Testis (tissue), 3 donors: ENCODE measurements around the gene POLR2F. TPM values are rescaled to one million over a fixed set of nuclear protein-coding genes. Genes with fewer than 3 reads are reported as not detected.

Source experiments
- DNase-seq: peaks from one replicate; pipeline ENCODE4 v3.0.0-alpha.2; 2019
- H3K27ac ChIP-seq, 2 donors: fragments of 200-600 bp; sonication (generic); one replicate each; pipeline ENCODE4 v1.5.1; 2019
- H3K27me3 ChIP-seq: fragments of 200-600 bp; sonication (generic); one replicate; pipeline ENCODE4 v1.5.1; 2019
- H3K36me3 ChIP-seq: fragments of 200-600 bp; sonication (generic); one replicate; pipeline ENCODE4 v1.5.1; 2017; ENCODE audit warnings: low read depth; ENCODE audit errors: missing control alignments
- H3K4me1 ChIP-seq: fragments of 200-600 bp; sonication (generic); one replicate; pipeline ENCODE4 v1.5.1; 2019
- H3K4me3 ChIP-seq, 2 donors: fragments of 200-600 bp; sonication (generic); one replicate each; pipeline ENCODE4 v1.5.1; 2017 to 2019
- H3K9me3 ChIP-seq: fragments of 200-600 bp; sonication (generic); one replicate; pipeline ENCODE4 v1.5.1; 2017
- CTCF ChIP-seq, 3 experiments: fragments of 450-650 bp in 2 of 3; fragments of 200-600 bp in 1 of 3; sonication (generic) in 1 of 3; IDR thresholded peaks; one replicate each; pipeline ENCODE4 v1.5.1; 2016 to 2019; ENCODE audit warnings: antibody characterized with exemption in 3 of 3, mild to moderate bottlenecking in 2 of 3, moderate library complexity in 1 of 3
- POLR2A ChIP-seq: fragments of 450-650 bp; IDR thresholded peaks from one replicate; pipeline ENCODE4 v1.6.1; 2017; ENCODE audit warnings: antibody characterized with exemption, mild to moderate bottlenecking, moderate library complexity
- WGBS, 2 donors: methylation state at CpG; one replicate each; pipeline ENCODE4 v1.1.5; 2018; 5-methylcytosine and 5-hydroxymethylcytosine counted together
- intact Hi-C: fragments of 100-400 bp; cut with DNase I; formaldehyde crosslinking; loops from one replicate; pipeline ENCODE4 v1.15.1; 2023; ENCODE audit warnings: low total_unique reads
- polyA plus RNA-seq: library from polyadenylated mRNA; stranded (reverse); fragments of 350-450 nt; fragmentation: Illumina TruSeq; extraction: RNeasy Lipid Tissue Mini Kit (QIAGEN cat#74804); gene quantifications from one replicate; pipeline ENCODE4 v1.2.3, GENCODE V29; 2014; ENCODE audit warnings: low read depth, low replicate concordance; ENCODE audit not compliant: insufficient read depth
- total RNA-seq, 2 donors: library from RNA; depleted of rRNA; stranded (reverse); fragments of >200 nt; gene quantifications; one replicate each; pipeline ENCODE4 v1.2.3, GENCODE V29; 2016

Gene POLR2F
- total and polyA plus RNA-seq, 3 donors from 2014 or later, result 88.7 to 137 (median 107) TPM

GRCh38 chr22:37906364-37907008, 47.0 kb upstream of the POLR2F start:
- TF ChIP-seq CTCF (IDR thresholded peaks at IDR 0.05), result no peak
- no peak for TF ChIP-seq POLR2A
- intact Hi-C loops, result no loop called here

GRCh38 chr22:37907036-37907954, 46.2 kb upstream of the POLR2F start:
- H3K27me3 ChIP-seq, result no peaks in the 10 kb centered on the region
- no peak for TF ChIP-seq POLR2A
- no peak for TF ChIP-seq CTCF (IDR thresholded peaks at IDR 0.05)
- peak overlapping the region; percentile 64 to 72 for H3K4me3 ChIP-seq
- intact Hi-C loops, result no loop called here
- 38 to 48% methylated on average over 7 to 17 of the region's 19 CpGs for WGBS, 2 donors
- peak overlapping the region; percentile 67 to 86 for H3K27ac ChIP-seq
- H3K4me1 ChIP-seq, result peaks cover 28% of the 10 kb centered on the region
- H3K36me3 ChIP-seq, result no peaks in the 10 kb centered on the region
- no peaks in the 10 kb centered on the region for H3K9me3 ChIP-seq
- DNase-seq, result no peak

More at GRCh38 chr22:37906364-37907008, 47.0 kb upstream of the POLR2F start:
- peak overlapping the region; percentile 67 to 86 for H3K27ac ChIP-seq
- 0 to 1% methylated on average over 4 to 46 of the region's 75 CpGs for WGBS, 2 donors
- peak overlapping the region; percentile 64 to 72 for H3K4me3 ChIP-seq
- H3K4me1 ChIP-seq, result peaks cover 28% of the 10 kb centered on the region
- H3K27me3 ChIP-seq, result no peaks in the 10 kb centered on the region
- H3K9me3 ChIP-seq, result no peaks in the 10 kb centered on the region
- DNase-seq, result peak; percentile 24
- H3K36me3 ChIP-seq, result no peaks in the 10 kb centered on the region

- intact Hi-C loops, result no loop called here
- no peak for DNase-seq
- Histone ChIP-seq H3K36me3 (no peaks in the 10 kb centered on the region), H3K27me3 (no peaks in the 10 kb centered on the region), H3K4me3 (no peak overlapping the region), H3K9me3 (no peaks in the 10 kb centered on the region), H3K4me1 (peaks cover 28% of the 10 kb centered on the region), H3K27ac (no peak overlapping the region)
- TF ChIP-seq POLR2A, result no peak
- no peak for TF ChIP-seq CTCF (IDR thresholded peaks at IDR 0.05)
- WGBS, 2 donors, result 55 to 89% methylated on average over 7 of the region's 7 CpGs
Measured at GRCh38 chr22:37909766-37910165, 43.7 kb upstream of the POLR2F start.

- H3K27ac ChIP-seq, result peak overlapping the region in 1 of 2 donors; percentile 50
- peaks cover 23% of the 10 kb centered on the region for H3K4me1 ChIP-seq
- H3K36me3 ChIP-seq, result no peaks in the 10 kb centered on the region
- no peak for DNase-seq
- no peaks in the 10 kb centered on the region for H3K27me3 ChIP-seq
- intact Hi-C loops, result no loop called here
- WGBS, 2 donors, result 68 to 69% methylated on average over 9 to 15 of the region's 15 CpGs
- no peak overlapping the region for H3K4me3 ChIP-seq
- TF ChIP-seq CTCF (IDR thresholded peaks at IDR 0.05), result no peak
- no peak for TF ChIP-seq POLR2A
- H3K9me3 ChIP-seq, result no peaks in the 10 kb centered on the region
Measured at GRCh38 chr22:37910890-37911672, 42.4 kb upstream of the POLR2F start.
